Tibial nerve (tissue), 4 donors: ENCODE measurements around the gene MLLT10.

Source experiments
- EP300 ChIP-seq, 2 donors: sonication (generic); formaldehyde crosslinking; IDR thresholded peaks; one replicate each; pipeline ENCODE4 v1.6.1; 2017; ENCODE audit warnings: antibody characterized with exemption in 2 of 2, mild to moderate bottlenecking in 1 of 2
- POLR2A ChIP-seq, 2 donors: fragments of 450-650 bp; IDR thresholded peaks; one replicate each; pipeline ENCODE4 v1.6.1; 2017; ENCODE audit warnings: antibody characterized with exemption in 2 of 2, mild to moderate bottlenecking in 2 of 2, moderate library complexity in 2 of 2
- TF ChIP-seq, protein P1 (sequence below), 5 experiments: fragments of 200-600 bp in 3 of 5; fragments of 450-650 bp in 2 of 5; sonication (generic) in 3 of 5; IDR thresholded peaks; one replicate each; pipeline ENCODE4 v1.5.1; 2016 to 2019; ENCODE audit warnings: antibody characterized with exemption in 5 of 5, mild to moderate bottlenecking in 3 of 5, moderate library complexity in 2 of 5

DNA sequence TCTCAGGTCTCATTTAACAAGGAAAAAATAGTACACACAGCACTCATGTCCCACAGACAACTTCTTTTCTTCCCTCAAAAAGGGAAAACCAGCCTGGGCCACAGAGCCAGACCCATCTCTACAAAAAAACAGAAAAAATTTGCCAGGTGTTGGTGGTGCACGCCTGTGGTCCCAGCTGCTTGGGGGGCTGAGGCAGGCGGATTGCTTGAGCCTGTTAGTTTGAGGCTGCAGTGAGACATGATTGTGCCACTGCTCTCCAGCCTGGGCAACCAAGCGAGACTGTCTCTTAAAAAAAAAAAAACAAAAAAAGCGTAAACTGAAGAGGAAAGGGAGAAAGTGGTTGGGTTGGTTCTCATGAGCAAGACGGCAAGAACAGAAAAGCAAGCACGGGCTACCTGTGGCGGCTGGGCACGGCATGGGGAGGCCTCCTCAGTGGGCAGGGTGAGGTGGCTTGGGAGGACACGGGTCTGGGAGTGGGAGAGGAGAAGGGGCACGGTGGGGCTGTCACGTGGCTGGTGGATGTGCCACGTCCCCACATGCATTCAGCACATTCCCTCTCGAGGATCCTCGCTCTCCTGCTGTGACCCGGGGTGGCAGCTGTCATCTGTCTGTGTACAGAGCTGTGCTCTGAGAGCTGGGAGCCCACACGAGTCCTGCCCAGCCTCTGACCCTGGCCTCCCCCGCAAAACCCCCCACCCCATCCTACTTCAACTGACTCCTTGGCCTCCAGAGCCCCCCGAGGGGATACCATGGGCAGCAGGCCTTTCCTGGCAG lies 219.7 kb downstream of the MLLT10 start:
- TF ChIP-seq EP300 (IDR thresholded peaks at IDR 0.05), result no peak
- TF ChIP-seq POLR2A (IDR thresholded peaks at IDR 0.05), result no peak
- TF ChIP-seq, protein P1, sequence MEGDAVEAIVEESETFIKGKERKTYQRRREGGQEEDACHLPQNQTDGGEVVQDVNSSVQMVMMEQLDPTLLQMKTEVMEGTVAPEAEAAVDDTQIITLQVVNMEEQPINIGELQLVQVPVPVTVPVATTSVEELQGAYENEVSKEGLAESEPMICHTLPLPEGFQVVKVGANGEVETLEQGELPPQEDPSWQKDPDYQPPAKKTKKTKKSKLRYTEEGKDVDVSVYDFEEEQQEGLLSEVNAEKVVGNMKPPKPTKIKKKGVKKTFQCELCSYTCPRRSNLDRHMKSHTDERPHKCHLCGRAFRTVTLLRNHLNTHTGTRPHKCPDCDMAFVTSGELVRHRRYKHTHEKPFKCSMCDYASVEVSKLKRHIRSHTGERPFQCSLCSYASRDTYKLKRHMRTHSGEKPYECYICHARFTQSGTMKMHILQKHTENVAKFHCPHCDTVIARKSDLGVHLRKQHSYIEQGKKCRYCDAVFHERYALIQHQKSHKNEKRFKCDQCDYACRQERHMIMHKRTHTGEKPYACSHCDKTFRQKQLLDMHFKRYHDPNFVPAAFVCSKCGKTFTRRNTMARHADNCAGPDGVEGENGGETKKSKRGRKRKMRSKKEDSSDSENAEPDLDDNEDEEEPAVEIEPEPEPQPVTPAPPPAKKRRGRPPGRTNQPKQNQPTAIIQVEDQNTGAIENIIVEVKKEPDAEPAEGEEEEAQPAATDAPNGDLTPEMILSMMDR (IDR thresholded peaks at IDR 0.05), result no peak
